DND-41 (cell line): ENCODE results near the gene SLC35F4.

Source experiments
- EZH2 ChIP-seq: IDR thresholded peaks from 3 replicates; pipeline ENCODE4 v1.6.1; 2012; ENCODE audit warnings: borderline replicate concordance, low read depth, mild to moderate bottlenecking, moderate library complexity, low read length, inconsistent platforms; ENCODE audit not compliant: severe bottlenecking
- TF ChIP-seq, protein P1 (sequence below): IDR thresholded peaks from 2 replicates; pipeline ENCODE4 v1.5.1; 2012; ENCODE audit warnings: borderline replicate concordance, low read length, moderate library complexity, mild to moderate bottlenecking; ENCODE audit not compliant: poor library complexity, severe bottlenecking; ENCODE audit errors: extremely low read depth

DNA sequence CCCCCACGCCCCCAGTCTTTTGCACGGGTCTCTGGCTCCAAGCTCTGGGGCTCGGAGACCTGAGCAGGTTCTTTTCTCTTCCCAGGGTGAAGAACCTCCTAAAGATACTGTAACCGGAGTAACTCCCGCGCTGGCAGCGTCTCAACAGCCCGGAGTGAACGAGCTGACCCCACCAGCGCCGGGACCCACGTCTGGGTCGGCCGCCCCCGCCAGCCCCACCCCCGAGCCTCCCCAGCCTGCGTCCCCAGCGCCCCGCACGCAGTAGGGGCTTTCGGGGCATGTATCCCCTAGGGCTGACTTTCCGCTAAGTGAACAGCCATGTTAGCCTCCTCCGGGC, 858 bp downstream of the SLC35F4 start:
- TF ChIP-seq, protein P1, sequence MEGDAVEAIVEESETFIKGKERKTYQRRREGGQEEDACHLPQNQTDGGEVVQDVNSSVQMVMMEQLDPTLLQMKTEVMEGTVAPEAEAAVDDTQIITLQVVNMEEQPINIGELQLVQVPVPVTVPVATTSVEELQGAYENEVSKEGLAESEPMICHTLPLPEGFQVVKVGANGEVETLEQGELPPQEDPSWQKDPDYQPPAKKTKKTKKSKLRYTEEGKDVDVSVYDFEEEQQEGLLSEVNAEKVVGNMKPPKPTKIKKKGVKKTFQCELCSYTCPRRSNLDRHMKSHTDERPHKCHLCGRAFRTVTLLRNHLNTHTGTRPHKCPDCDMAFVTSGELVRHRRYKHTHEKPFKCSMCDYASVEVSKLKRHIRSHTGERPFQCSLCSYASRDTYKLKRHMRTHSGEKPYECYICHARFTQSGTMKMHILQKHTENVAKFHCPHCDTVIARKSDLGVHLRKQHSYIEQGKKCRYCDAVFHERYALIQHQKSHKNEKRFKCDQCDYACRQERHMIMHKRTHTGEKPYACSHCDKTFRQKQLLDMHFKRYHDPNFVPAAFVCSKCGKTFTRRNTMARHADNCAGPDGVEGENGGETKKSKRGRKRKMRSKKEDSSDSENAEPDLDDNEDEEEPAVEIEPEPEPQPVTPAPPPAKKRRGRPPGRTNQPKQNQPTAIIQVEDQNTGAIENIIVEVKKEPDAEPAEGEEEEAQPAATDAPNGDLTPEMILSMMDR, result no peak
- no peak for TF ChIP-seq EZH2
